Chondrocyte (in vitro differentiated cells): ENCODE data around the gene C8B. TPM values are rescaled to one million over a fixed set of nuclear protein-coding genes. Genes with fewer than 3 reads are reported as not detected.

Experiments used
- DNase-seq: peaks from one replicate; pipeline ENCODE4 v3.0.0; 2021; ENCODE audit warnings: mixed read lengths, low spot score
- H3K27ac Mint-ChIP-seq: one replicate; pipeline ENCODE4 v1.8.0; 2021; ENCODE audit warnings: mild to moderate bottlenecking, moderate library complexity, mixed read lengths; ENCODE audit not compliant: unreplicated experiment
- H3K27me3 Mint-ChIP-seq: 2 replicates; pipeline ENCODE4 v1.8.0; 2021; ENCODE audit warnings: low read depth, mixed read lengths
- H3K36me3 Mint-ChIP-seq: 2 replicates; pipeline ENCODE4 v1.8.0; 2021; ENCODE audit warnings: low read depth, mixed read lengths
- H3K4me1 Mint-ChIP-seq: 2 replicates; pipeline ENCODE4 v1.8.0; 2021; ENCODE audit warnings: low read depth, mild to moderate bottlenecking, mixed read lengths
- H3K4me3 Mint-ChIP-seq: one replicate; pipeline ENCODE4 v1.8.0; 2021; ENCODE audit warnings: mild to moderate bottlenecking, moderate library complexity, mixed read lengths; ENCODE audit not compliant: unreplicated experiment
- H3K9me3 Mint-ChIP-seq: 2 replicates; pipeline ENCODE4 v1.8.0; 2021; ENCODE audit warnings: low read depth, mixed read lengths
- total RNA-seq: library from RNA; stranded (reverse); gene quantifications from 3 replicates; pipeline ENCODE4 v1.2.1, GENCODE V29; 2021
- TF ChIP-seq, protein P1 (sequence below): fragments of 200-600 bp; sonication (generic); IDR thresholded peaks from 2 replicates; pipeline ENCODE4 v1.5.0; 2021; ENCODE audit warnings: antibody characterized with exemption, mild to moderate bottlenecking, moderate library complexity

The C8B gene
- total RNA-seq, 1 donor from 2014 or later: not detected

DNA sequence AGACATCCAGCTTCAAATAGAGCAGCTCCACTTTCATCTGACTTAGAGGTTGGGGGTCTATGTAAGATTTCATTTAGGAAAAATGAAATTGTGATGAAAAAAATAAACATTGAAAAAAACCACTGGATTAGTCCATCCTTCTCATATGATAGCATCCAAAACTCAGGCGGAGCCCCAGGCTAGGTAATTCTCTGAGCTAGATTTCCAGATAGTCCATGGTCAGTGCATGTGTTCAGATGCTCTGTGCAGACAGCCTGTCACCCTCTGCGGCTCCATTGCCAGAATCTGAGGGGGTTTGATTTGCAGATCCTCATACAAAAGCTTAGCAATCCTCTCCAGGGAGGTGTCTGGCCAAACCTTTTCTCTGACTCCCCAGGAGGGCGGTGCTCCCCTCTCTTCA lies 49.2 kb downstream of the C8B start:
- H3K27me3 Mint-ChIP-seq: peaks cover 13% of the 10 kb centered on the region
- no peak for DNase-seq
- H3K4me3 Mint-ChIP-seq: no peak overlapping the region
- H3K36me3 Mint-ChIP-seq: no peaks in the 10 kb centered on the region
- H3K9me3 Mint-ChIP-seq: no peaks in the 10 kb centered on the region
- H3K27ac Mint-ChIP-seq: no peak overlapping the region
- TF ChIP-seq, protein P1, sequence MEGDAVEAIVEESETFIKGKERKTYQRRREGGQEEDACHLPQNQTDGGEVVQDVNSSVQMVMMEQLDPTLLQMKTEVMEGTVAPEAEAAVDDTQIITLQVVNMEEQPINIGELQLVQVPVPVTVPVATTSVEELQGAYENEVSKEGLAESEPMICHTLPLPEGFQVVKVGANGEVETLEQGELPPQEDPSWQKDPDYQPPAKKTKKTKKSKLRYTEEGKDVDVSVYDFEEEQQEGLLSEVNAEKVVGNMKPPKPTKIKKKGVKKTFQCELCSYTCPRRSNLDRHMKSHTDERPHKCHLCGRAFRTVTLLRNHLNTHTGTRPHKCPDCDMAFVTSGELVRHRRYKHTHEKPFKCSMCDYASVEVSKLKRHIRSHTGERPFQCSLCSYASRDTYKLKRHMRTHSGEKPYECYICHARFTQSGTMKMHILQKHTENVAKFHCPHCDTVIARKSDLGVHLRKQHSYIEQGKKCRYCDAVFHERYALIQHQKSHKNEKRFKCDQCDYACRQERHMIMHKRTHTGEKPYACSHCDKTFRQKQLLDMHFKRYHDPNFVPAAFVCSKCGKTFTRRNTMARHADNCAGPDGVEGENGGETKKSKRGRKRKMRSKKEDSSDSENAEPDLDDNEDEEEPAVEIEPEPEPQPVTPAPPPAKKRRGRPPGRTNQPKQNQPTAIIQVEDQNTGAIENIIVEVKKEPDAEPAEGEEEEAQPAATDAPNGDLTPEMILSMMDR: no peak
- no peaks in the 10 kb centered on the region for H3K4me1 Mint-ChIP-seq

DNA sequence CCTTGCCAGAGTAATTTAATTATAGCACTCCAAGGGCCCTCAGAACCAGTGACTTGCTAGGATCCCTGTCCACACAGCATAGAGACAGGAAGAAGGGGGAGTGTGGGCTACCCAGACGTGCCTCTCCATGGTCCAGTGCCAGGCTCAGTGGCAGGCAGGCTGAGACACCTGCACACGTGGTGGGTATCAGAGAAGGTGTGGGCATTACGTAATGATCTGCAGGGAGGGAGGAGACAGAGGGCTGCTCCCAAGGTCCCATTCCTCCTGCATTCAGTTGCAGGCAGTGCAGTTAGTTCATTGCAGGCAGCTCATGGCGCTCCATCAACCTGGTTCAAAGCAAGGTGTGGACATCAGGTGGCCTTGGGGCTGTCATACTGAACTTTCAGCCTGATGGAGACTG lies 49.9 kb downstream of the C8B start:
- H3K9me3 Mint-ChIP-seq: no peaks in the 10 kb centered on the region
- peaks cover 9% of the 10 kb centered on the region for H3K27me3 Mint-ChIP-seq
- TF ChIP-seq, protein P1: no peak
- H3K27ac Mint-ChIP-seq: no peak overlapping the region
- H3K4me3 Mint-ChIP-seq: no peak overlapping the region
- no peak for DNase-seq
- no peaks in the 10 kb centered on the region for H3K4me1 Mint-ChIP-seq
- no peaks in the 10 kb centered on the region for H3K36me3 Mint-ChIP-seq

DNA sequence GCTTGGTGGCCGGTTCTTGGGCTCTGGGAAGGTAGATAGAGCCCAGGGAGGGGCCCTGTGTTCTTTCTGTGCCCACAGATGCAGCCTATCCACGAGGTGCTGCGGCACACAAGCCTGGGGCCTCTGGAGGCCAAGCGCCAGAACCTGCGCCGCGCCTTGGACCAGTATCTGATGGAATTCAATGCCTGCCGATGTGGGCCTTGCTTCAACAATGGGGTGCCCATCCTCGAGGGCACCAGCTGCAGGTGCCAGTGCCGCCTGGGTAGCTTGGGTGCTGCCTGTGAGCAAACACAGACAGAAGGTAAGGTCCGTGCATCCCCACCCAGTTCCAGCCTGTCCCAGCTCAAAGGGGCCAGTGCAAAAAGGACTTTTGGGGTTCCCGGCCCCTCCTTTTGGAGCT lies 53.5 kb downstream of the C8B start:
- Mint-ChIP-seq H3K9me3 (no peaks in the 10 kb centered on the region), H3K27ac (no peak overlapping the region), H3K4me1 (peaks cover 11% of the 10 kb centered on the region), H3K36me3 (no peaks in the 10 kb centered on the region), H3K4me3 (no peak overlapping the region), H3K27me3 (peaks cover 9% of the 10 kb centered on the region)
- no peak for DNase-seq
- TF ChIP-seq, protein P1: no peak

DNA sequence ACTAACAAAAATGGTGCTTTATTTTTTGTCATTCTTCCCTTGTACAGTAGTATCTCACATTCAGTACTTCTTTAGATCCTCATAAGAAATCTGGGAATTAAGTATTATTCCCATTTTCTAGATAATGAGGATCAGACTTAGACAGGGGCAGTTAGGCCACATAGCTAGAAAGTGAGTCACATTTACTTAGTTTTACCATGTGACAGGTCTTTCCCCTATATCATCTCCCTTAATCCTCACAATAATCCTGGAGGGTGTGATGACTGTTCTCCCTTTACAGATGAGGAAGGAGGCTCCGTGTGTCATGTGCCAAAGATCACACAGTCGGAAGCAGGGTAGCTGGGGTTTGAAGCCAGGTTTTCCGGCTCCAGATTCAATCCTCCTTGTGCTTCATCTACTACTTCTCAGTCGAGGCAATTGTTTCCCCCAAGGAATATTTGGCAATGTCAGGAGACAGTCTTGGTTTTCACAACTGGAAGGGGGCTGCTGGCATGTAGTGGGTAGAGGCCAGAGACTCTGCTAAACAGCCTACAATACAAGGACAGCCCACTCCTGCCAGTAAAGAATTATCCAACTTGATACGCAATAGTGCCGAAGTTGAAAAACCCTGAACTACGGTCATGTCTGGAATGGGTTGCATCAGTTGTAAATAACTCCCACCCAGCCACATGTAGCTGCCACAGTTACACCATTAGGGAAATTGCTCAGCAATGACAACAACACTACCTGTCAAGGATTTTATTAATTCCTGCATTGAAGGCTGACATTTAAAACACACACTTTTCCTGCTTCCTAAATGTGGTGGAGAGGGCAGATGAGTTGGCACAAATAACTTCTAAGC lies 54.5 kb downstream of the C8B start:
- DNase-seq: no peak

GRCh38 chr1:56910441-56910985 lies 55.3 kb downstream of the C8B start:
- Mint-ChIP-seq H3K9me3 (no peaks in the 10 kb centered on the region), H3K4me1 (peaks cover 11% of the 10 kb centered on the region), H3K27ac (no peak overlapping the region), H3K27me3 (peaks cover 10% of the 10 kb centered on the region), H3K4me3 (no peak overlapping the region), H3K36me3 (no peaks in the 10 kb centered on the region)
- TF ChIP-seq, protein P1: no peak
- no peak for DNase-seq

More for the DNA sequence above, 54.5 kb downstream of the C8B start:
- no peaks in the 10 kb centered on the region for H3K9me3 Mint-ChIP-seq
- H3K4me1 Mint-ChIP-seq: peaks cover 11% of the 10 kb centered on the region
- no peak overlapping the region for H3K27ac Mint-ChIP-seq
- H3K27me3 Mint-ChIP-seq: peaks cover 10% of the 10 kb centered on the region
- TF ChIP-seq, protein P1: no peak
- no peak overlapping the region for H3K4me3 Mint-ChIP-seq
- H3K36me3 Mint-ChIP-seq: no peaks in the 10 kb centered on the region
